ENCODE results near the gene WWOX.

The WWOX gene

GRCh38 chr16:78897299-78897698 is 797.8 kb downstream of the WWOX start:
- Histone ChIP-seq H3K4me3 (replicated peaks; ENCODE audit: low read depth, low read length) (no peak overlapping the region), H3K36me3 (ENCODE audit: control insufficient read depth, insufficient read depth, low read length) (no peaks in the 10 kb centered on the region), H3K27me3 (replicated peaks; ENCODE audit: control insufficient read depth, insufficient read depth, low read length) (no peaks in the 10 kb centered on the region)
- DNase-seq (ENCODE audit: extremely low read depth, insufficient read length) = no peak
- TF ChIP-seq CTCF (IDR thresholded peaks at IDR 0.05; ENCODE audit: insufficient read depth, low read length, poor library complexity, severe bottlenecking) = no peak

- no peak for TF ChIP-seq CTCF (IDR thresholded peaks at IDR 0.05; ENCODE audit: insufficient read depth, low read length, poor library complexity, severe bottlenecking)
- no peaks in the 10 kb centered on the region for H3K27me3 ChIP-seq (replicated peaks; ENCODE audit: control insufficient read depth, insufficient read depth, low read length)
Observed at GRCh38 chr16:78900044-78900811, 800.8 kb downstream of the WWOX start.

GRCh38 chr16:78900966-78901365 is 801.5 kb downstream of the WWOX start:
- no peak overlapping the region for H3K4me3 ChIP-seq (replicated peaks; ENCODE audit: low read depth, low read length)
- H3K36me3 ChIP-seq (ENCODE audit: control insufficient read depth, insufficient read depth, low read length) = no peaks in the 10 kb centered on the region
- no peak for DNase-seq (ENCODE audit: extremely low read depth, insufficient read length)
- no peak for TF ChIP-seq CTCF (IDR thresholded peaks at IDR 0.05; ENCODE audit: insufficient read depth, low read length, poor library complexity, severe bottlenecking)
- no peaks in the 10 kb centered on the region for H3K27me3 ChIP-seq (replicated peaks; ENCODE audit: control insufficient read depth, insufficient read depth, low read length)

More at GRCh38 chr16:78900044-78900811, 800.8 kb downstream of the WWOX start:
- DNase-seq (ENCODE audit: extremely low read depth, insufficient read length) = no peak
- no peaks in the 10 kb centered on the region for H3K36me3 ChIP-seq (ENCODE audit: control insufficient read depth, insufficient read depth, low read length)
- no peak overlapping the region for H3K4me3 ChIP-seq (replicated peaks; ENCODE audit: low read depth, low read length)

GRCh38 chr16:78902321-78902720 is 802.9 kb downstream of the WWOX start:
- TF ChIP-seq CTCF (IDR thresholded peaks at IDR 0.05; ENCODE audit: insufficient read depth, low read length, poor library complexity, severe bottlenecking) = no peak
- H3K27me3 ChIP-seq (replicated peaks; ENCODE audit: control insufficient read depth, insufficient read depth, low read length) = no peaks in the 10 kb centered on the region
- no peak for DNase-seq (ENCODE audit: extremely low read depth, insufficient read length)
- H3K36me3 ChIP-seq (ENCODE audit: control insufficient read depth, insufficient read depth, low read length) = no peaks in the 10 kb centered on the region
- no peak overlapping the region for H3K4me3 ChIP-seq (replicated peaks; ENCODE audit: low read depth, low read length)

GRCh38 chr16:78903237-78903636 is 803.8 kb downstream of the WWOX start:
- Histone ChIP-seq H3K36me3 (ENCODE audit: control insufficient read depth, insufficient read depth, low read length) (no peaks in the 10 kb centered on the region), H3K4me3 (replicated peaks; ENCODE audit: low read depth, low read length) (no peak overlapping the region)
- no peak for DNase-seq (ENCODE audit: extremely low read depth, insufficient read length)

More at GRCh38 chr16:78903237-78903636, 803.8 kb downstream of the WWOX start:
- H3K27me3 ChIP-seq (replicated peaks; ENCODE audit: control insufficient read depth, insufficient read depth, low read length) = no peaks in the 10 kb centered on the region
- no peak for TF ChIP-seq CTCF (IDR thresholded peaks at IDR 0.05; ENCODE audit: insufficient read depth, low read length, poor library complexity, severe bottlenecking)
